HEK293T (cell line): ENCODE data around the gene SUPT3H.

Source experiments
- ARNT ChIP-seq: fragments of 450-650 bp; IDR thresholded peaks from 2 replicates; pipeline ENCODE4 v1.6.1; 2017; ENCODE audit warnings: mild to moderate bottlenecking
- BHLHE40 ChIP-seq: fragments of 450-650 bp; IDR thresholded peaks from 2 replicates; pipeline ENCODE4 v1.6.1; 2016; ENCODE audit warnings: mild to moderate bottlenecking, moderate library complexity, borderline replicate concordance
- L3MBTL2 ChIP-seq: fragments of 450-650 bp; conservative IDR thresholded peaks from 2 replicates; pipeline ENCODE4 v1.6.1; 2016; ENCODE audit warnings: mild to moderate bottlenecking
- SP1 ChIP-seq: fragments of 450-650 bp; IDR thresholded peaks from 2 replicates; pipeline ENCODE4 v1.6.1; 2017

GRCh38 chr6:45073771-45074170 lies 304.0 kb downstream of the SUPT3H start:
- TF ChIP-seq BHLHE40 (no peak), L3MBTL2 (no peak), SP1 (no peak), ARNT (no peak)
